ENCODE data around the gene QKI. TPM values are rescaled to one million over a fixed set of nuclear protein-coding genes. Genes with fewer than 3 reads are reported as not detected.

QKI gene
- total RNA-seq, 1 donor from 2014 or later: 247 TPM

GRCh38 chr6:163397326-163397725 lies 17.2 kb upstream of the QKI start:
- Histone ChIP-seq H3K9me3 (no peaks in the 10 kb centered on the region), H3K36me3 (no peaks in the 10 kb centered on the region), H3K4me1 (peaks cover 30% of the 10 kb centered on the region), H3K27ac (no peak overlapping the region), H3K27me3 (ENCODE audit: low read depth) (no peaks in the 10 kb centered on the region), H3K4me3 (peak overlapping the region; percentile 41)
- TF ChIP-seq, protein P1, sequence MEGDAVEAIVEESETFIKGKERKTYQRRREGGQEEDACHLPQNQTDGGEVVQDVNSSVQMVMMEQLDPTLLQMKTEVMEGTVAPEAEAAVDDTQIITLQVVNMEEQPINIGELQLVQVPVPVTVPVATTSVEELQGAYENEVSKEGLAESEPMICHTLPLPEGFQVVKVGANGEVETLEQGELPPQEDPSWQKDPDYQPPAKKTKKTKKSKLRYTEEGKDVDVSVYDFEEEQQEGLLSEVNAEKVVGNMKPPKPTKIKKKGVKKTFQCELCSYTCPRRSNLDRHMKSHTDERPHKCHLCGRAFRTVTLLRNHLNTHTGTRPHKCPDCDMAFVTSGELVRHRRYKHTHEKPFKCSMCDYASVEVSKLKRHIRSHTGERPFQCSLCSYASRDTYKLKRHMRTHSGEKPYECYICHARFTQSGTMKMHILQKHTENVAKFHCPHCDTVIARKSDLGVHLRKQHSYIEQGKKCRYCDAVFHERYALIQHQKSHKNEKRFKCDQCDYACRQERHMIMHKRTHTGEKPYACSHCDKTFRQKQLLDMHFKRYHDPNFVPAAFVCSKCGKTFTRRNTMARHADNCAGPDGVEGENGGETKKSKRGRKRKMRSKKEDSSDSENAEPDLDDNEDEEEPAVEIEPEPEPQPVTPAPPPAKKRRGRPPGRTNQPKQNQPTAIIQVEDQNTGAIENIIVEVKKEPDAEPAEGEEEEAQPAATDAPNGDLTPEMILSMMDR (IDR thresholded peaks at IDR 0.05): no peak
- intact Hi-C loops (cut with DNase I): no loop called here
- DNase-seq (no peak), ATAC-seq (no peak)

DNA sequence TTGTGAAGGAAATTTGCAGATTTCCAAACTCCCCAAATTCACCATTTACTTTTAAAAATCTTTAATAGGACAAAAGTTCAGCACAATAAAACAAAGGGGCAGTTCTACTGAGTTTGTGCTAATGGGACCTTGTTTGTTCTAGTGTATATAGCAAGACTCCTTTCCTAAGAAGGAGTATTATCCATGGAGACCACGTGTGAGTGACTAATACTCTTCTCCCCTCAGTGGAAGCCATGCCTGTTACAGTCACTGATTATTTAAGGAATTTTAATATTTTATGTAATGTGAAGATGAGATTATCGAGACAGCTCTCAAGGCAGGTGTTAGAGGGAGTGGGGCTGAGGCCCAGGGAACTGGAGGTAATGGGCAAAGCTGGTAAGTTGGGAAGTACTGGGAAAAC lies 16.4 kb upstream of the QKI start:
- ATAC-seq: no peak
- Histone ChIP-seq H3K27ac (peak overlapping the region; percentile 31), H3K4me3 (no peak overlapping the region), H3K9me3 (no peaks in the 10 kb centered on the region), H3K4me1 (peaks cover 24% of the 10 kb centered on the region), H3K36me3 (no peaks in the 10 kb centered on the region), H3K27me3 (ENCODE audit: low read depth) (no peaks in the 10 kb centered on the region)
- intact Hi-C loops (cut with DNase I): no loop called here
- TF ChIP-seq, protein P1 (IDR thresholded peaks at IDR 0.05): no peak
- no peak for DNase-seq

DNA sequence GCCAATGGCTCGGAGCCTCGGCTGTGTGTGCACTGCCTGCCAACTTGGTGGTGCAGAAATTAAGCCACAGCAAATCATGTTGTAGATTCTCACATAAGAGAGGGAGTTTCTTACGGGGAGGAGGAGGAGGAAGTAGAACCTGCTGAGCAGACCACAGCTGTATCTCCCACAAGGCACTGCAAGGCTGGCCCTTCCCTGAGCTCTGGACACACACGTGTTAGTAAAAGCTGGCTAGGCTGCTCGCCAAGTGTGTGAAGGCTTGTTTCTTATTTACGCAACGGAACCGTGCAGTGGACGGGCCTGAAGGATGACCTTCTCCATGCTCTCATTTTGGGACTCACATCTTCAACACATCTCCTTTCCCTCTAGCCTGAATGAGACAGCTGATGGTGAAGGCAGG lies 15.7 kb upstream of the QKI start:
- peak; percentile 68 to 88 for ATAC-seq
- Histone ChIP-seq H3K27ac (peak overlapping the region; percentile 31), H3K4me3 (no peak overlapping the region), H3K4me1 (peaks cover 22% of the 10 kb centered on the region), H3K36me3 (no peaks in the 10 kb centered on the region), H3K9me3 (no peaks in the 10 kb centered on the region), H3K27me3 (ENCODE audit: low read depth) (no peaks in the 10 kb centered on the region)
- intact Hi-C loops (cut with DNase I): no loop called here
- TF ChIP-seq, protein P1 (IDR thresholded peaks at IDR 0.05): no peak
- peak; percentile 86 for DNase-seq

GRCh38 chr6:163400509-163400908 lies 14.0 kb upstream of the QKI start:
- H3K27me3 ChIP-seq (ENCODE audit: low read depth): no peaks in the 10 kb centered on the region
- no peak for DNase-seq
- no peak overlapping the region for H3K4me3 ChIP-seq
- TF ChIP-seq, protein P1 (IDR thresholded peaks at IDR 0.05): no peak
- H3K4me1 ChIP-seq: peaks cover 28% of the 10 kb centered on the region
- no peaks in the 10 kb centered on the region for H3K36me3 ChIP-seq
- intact Hi-C loops (cut with DNase I): no loop called here
- no peak overlapping the region for H3K27ac ChIP-seq
- no peak for ATAC-seq
- no peaks in the 10 kb centered on the region for H3K9me3 ChIP-seq

- ATAC-seq (no peak), DNase-seq (no peak)
- Histone ChIP-seq H3K9me3 (no peaks in the 10 kb centered on the region), H3K27me3 (ENCODE audit: low read depth) (no peaks in the 10 kb centered on the region), H3K4me1 (peaks cover 28% of the 10 kb centered on the region), H3K36me3 (no peaks in the 10 kb centered on the region), H3K4me3 (no peak overlapping the region), H3K27ac (no peak overlapping the region)
- intact Hi-C loops (cut with DNase I): no loop called here
- TF ChIP-seq, protein P1 (IDR thresholded peaks at IDR 0.05): no peak
Observed at GRCh38 chr6:163401039-163401885, 13.3 kb upstream of the QKI start.
